Endometrial microvascular endothelial cells (primary cell): ENCODE data around the gene PACSIN2. TPM values are rescaled to one million over a fixed set of nuclear protein-coding genes. Genes with fewer than 3 reads are reported as not detected.

Experiments used
- in situ Hi-C: cut with HindIII; loops from 2 replicates; pipeline ENCODE4 v1.10.0; 2017; ENCODE audit warnings: low sequenced_read_pairs, low pct_unique_long_range_greater_than_20kb; ENCODE audit errors: inconsistent ontology term
- total RNA-seq: library from RNA; depleted of rRNA; stranded (reverse); fragments of >200 nt; gene quantifications from one replicate; pipeline ENCODE4 v1.2.3, GENCODE V29; 2015; ENCODE audit errors: inconsistent ontology term

The PACSIN2 gene
- total RNA-seq, 1 donor from 2014 or later, result 51.7 TPM

- in situ Hi-C loops, result no loop called here
Measured at GRCh38 chr22:42829302-42829701, 185.6 kb downstream of the PACSIN2 start.

GRCh38 chr22:42825796-42826195 lies 189.2 kb downstream of the PACSIN2 start:
- in situ Hi-C loops, result no loop called here

DNA sequence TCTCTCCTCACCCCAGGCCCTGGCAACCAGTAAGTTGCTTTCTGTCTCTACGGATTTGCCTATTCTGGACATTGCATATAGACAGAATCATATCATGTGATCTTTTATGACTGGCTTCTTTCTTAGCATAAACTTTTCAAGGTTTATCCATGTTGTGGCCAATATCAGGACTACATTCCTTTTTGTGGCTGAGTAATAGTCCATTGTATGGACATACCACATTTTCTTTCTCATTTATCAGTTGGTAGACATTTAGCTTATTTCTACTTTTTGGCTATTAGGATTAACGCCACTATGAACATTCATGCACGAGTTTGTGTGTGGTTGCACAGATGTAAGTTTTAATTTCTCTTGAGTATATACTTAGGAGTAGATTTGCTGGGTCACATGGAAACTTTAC lies 193.6 kb downstream of the PACSIN2 start:
- in situ Hi-C loops, result no loop called here

DNA sequence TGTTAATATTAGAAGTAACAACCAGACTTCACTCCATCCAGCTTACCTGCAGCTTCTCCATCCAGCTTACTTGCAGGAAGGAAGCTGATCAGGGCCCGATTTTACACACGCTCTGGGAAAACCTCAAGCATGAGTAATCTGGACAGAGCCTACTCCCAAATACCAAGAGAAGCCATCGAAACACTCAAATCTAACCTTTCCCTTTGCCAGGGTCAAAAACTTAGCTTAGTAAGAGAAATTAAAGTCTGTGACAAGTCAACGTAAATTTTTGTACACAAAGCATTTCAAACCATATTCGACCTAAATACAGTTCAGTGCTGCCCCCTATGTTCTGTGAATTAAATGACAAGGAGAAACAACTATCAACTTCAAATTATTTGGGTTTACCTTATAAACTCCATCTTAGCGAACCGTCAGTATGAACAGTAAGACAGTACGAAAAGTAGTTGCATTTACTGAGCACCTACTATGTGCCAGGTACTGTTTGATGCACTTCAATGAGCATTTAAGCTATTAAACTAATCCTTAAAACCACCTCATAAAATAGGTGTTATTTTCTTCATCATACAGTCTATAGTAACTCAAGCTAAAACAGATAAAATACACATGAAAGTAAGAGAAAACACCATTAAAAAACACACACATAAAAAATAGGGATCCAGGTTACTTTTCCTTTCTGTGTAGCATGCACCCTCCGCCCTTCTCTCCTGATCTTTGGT lies 194.7 kb downstream of the PACSIN2 start:
- in situ Hi-C loops, result no loop called here

Other genes starting within 250 kb of the PACSIN2 start
- 49.6 TPM for gene ARFGAP3, start 157.9 kb downstream of the PACSIN2 start, total RNA-seq
- gene TTLL1, start 74.2 kb upstream of the PACSIN2 start, total RNA-seq, result 11.2 TPM
- gene BIK, start 95.6 kb upstream of the PACSIN2 start, total RNA-seq, result 0.56 TPM
- gene MCAT, start 128.2 kb upstream of the PACSIN2 start, total RNA-seq, result 35.1 TPM
- 689 TPM for gene TSPO, start 136.4 kb upstream of the PACSIN2 start, total RNA-seq
- 83.2 TPM for gene TTLL12, start 172.0 kb upstream of the PACSIN2 start, total RNA-seq